ENCODE measurements around the gene LRIG1. TPM values are rescaled to one million over a fixed set of nuclear protein-coding genes. Genes with fewer than 3 reads are reported as not detected.

The LRIG1 gene
- total RNA-seq, 3 donors from 2014 or later = 42.0 to 63.0 (median 43.9) TPM

DNA sequence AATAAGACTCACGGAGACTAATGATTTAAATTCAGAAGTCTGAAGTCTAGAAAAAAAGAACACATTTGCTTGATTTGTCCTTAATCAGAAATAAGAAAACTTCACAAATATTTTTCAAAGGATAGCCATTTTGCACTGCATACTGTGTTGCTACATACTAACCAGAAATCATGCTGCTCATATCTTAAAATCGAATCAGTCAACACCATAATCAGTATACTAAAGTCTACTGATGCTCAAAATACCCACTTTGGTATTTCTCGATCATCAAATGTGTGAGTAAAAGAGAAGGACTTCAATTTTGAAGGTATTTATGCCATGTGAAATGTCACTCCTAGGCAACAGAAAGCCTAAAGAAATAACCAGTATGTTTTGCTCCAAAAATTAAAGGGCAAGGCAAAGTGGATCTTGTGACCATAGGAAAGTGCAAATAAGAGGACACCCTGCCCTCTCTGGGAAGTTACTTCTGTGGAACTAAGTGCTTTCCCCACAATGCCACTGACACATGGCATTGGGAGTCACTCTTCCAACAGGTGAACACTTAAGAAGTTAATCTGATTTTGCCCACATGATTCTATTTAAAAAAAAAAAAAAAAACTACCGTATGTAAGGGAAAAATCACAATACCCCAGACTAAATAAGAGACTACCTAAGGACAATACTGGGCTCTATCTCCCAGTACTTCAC, 2.7 kb downstream of the LRIG1 start:
- peaks cover 5% of the 10 kb centered on the region for H3K36me3 Mint-ChIP-seq (ENCODE audit: insufficient read depth)
- no peaks in the 10 kb centered on the region for H3K9me3 Mint-ChIP-seq
- DNase-seq = no peak
- H3K27me3 Mint-ChIP-seq (ENCODE audit: low read depth) = no peaks in the 10 kb centered on the region
- H3K4me3 Mint-ChIP-seq = peak overlapping the region; percentile 94
- H3K4me1 Mint-ChIP-seq (ENCODE audit: low read depth) = peaks cover 80% of the 10 kb centered on the region
- ATAC-seq = no peak

GRCh38 chr3:66497288-66497984, 3.4 kb downstream of the LRIG1 start:
- ATAC-seq (no peak), DNase-seq (no peak)
- Mint-ChIP-seq H3K4me3 (peak overlapping the region; percentile 94), H3K4me1 (ENCODE audit: low read depth) (peaks cover 81% of the 10 kb centered on the region), H3K27me3 (ENCODE audit: low read depth) (no peaks in the 10 kb centered on the region), H3K36me3 (ENCODE audit: insufficient read depth) (peaks cover 5% of the 10 kb centered on the region), H3K9me3 (no peaks in the 10 kb centered on the region)

DNA sequence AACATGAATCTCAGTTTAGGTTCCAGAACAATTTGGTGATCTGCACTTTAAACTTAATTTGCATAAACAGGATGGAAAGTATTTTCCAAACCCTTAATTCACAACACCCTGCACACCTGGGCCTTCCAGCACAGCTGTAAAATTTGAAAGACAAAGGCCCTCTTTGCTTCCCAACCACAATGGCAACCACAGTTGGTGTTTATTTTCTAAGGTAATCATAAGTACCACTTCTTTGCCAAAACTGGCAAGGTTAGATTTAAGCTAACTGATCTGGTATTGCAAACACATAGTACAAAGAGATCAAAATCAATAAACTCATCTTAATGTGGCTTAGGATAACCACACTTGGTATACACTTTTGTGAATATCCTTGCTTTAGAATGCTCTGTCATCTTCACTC, 4.1 kb downstream of the LRIG1 start:
- Mint-ChIP-seq H3K27me3 (ENCODE audit: low read depth) (no peaks in the 10 kb centered on the region), H3K9me3 (no peaks in the 10 kb centered on the region), H3K4me3 (peak overlapping the region; percentile 94), H3K4me1 (ENCODE audit: low read depth) (peaks cover 83% of the 10 kb centered on the region), H3K36me3 (ENCODE audit: insufficient read depth) (peaks cover 5% of the 10 kb centered on the region)
- ATAC-seq = no peak
- DNase-seq = no peak

DNA sequence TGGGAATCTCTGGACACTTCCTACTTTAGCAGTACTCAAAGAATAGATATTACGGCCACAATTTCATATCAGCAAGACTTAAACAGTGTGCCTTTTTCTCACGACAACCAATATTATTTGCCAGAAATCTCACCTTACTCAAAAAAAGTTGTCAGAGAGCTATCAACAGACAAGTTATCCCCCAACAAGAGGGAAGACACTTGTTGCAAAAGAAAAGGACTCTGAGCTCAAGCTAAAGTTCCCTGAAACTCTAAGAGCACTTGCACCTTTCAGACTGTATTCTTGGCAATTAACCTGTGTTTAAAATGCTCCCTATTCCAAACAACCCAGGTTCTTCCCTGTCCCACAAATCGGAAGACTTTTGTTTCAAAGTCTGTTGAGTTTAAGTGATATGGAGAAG, 4.5 kb downstream of the LRIG1 start:
- peak overlapping the region; percentile 94 for H3K4me3 Mint-ChIP-seq
- H3K4me1 Mint-ChIP-seq (ENCODE audit: low read depth) = peaks cover 82% of the 10 kb centered on the region
- no peaks in the 10 kb centered on the region for H3K9me3 Mint-ChIP-seq
- no peaks in the 10 kb centered on the region for H3K27me3 Mint-ChIP-seq (ENCODE audit: low read depth)
- ATAC-seq (no peak), DNase-seq (no peak)
- H3K36me3 Mint-ChIP-seq (ENCODE audit: insufficient read depth) = peaks cover 5% of the 10 kb centered on the region

DNA sequence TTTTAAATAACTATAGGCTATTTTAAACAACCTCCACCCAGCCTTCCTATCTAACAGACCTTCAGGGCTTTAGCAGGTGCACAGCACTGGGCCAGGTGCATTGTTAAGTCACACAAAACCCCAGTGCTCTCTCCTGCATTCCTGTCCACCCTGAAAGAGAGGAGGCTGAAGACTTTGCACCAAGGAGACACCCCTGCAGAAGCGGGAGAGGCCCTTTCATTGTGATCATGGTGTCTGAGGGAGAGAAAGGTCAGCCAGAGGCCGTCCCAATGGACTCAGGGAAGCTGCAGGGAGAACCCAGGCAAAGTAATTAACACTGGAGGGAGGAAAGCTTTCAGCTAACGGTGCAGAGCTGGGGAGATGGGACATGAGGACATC, 5.2 kb downstream of the LRIG1 start:
- Mint-ChIP-seq H3K27me3 (ENCODE audit: low read depth) (no peaks in the 10 kb centered on the region), H3K36me3 (ENCODE audit: insufficient read depth) (peaks cover 7% of the 10 kb centered on the region), H3K9me3 (no peaks in the 10 kb centered on the region), H3K4me3 (peak overlapping the region; percentile 27), H3K4me1 (ENCODE audit: low read depth) (peaks cover 86% of the 10 kb centered on the region)
- no peak for ATAC-seq
- DNase-seq = no peak

- Mint-ChIP-seq H3K4me3 (peak overlapping the region; percentile 27), H3K36me3 (ENCODE audit: insufficient read depth) (peaks cover 7% of the 10 kb centered on the region), H3K27me3 (ENCODE audit: low read depth) (no peaks in the 10 kb centered on the region), H3K9me3 (no peaks in the 10 kb centered on the region), H3K4me1 (ENCODE audit: low read depth) (peaks cover 91% of the 10 kb centered on the region)
- DNase-seq (no peak), ATAC-seq (peak in 1 of 2 donors; percentile 38)
Measured at GRCh38 chr3:66494959-66495667, 5.7 kb downstream of the LRIG1 start.

DNA sequence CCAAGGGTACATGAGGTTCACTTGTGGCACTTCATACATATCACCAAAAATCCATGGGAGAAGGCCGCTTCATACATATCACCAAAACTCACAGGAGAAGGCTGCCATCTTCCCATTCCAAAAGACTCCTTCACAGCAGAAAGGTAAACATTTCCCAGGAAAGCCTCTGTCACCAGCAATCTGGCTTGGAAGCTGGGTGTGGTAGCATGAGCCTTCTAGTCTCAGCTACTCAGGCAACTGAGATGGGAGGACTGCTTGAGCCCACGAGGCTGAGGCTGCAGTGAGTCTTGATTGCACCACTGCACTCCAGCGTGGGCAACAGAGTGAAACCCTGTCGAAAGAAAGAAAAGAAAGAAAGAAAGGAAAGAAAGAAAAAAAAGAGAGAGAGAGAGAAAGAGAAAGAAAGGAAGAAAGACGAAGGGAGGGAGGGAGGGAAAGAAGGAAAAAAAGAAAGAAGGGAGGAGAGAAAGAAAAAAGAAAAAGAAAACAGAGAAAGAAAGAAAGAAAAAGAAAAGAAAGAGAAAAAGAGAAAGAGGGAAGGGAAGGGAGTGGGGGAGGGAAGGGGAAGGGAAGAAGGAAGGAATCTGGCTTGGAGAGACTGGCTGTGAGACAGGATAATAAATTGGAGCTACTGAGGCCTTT, 7.2 kb downstream of the LRIG1 start:
- Mint-ChIP-seq H3K27me3 (ENCODE audit: low read depth) (no peaks in the 10 kb centered on the region), H3K36me3 (ENCODE audit: insufficient read depth) (peaks cover 7% of the 10 kb centered on the region), H3K4me3 (no peak overlapping the region), H3K4me1 (ENCODE audit: low read depth) (peaks cover 94% of the 10 kb centered on the region), H3K9me3 (no peaks in the 10 kb centered on the region)
- ATAC-seq (no peak), DNase-seq (no peak)

- H3K4me1 Mint-ChIP-seq (ENCODE audit: low read depth) = peaks cover 90% of the 10 kb centered on the region
- peak overlapping the region; percentile 11 for H3K4me3 Mint-ChIP-seq
- peaks cover 7% of the 10 kb centered on the region for H3K36me3 Mint-ChIP-seq (ENCODE audit: insufficient read depth)
- ATAC-seq = no peak
- DNase-seq = no peak
- no peaks in the 10 kb centered on the region for H3K9me3 Mint-ChIP-seq
- no peaks in the 10 kb centered on the region for H3K27me3 Mint-ChIP-seq (ENCODE audit: low read depth)
Measured at GRCh38 chr3:66492672-66493071, 8.2 kb downstream of the LRIG1 start.

- H3K9me3 Mint-ChIP-seq = no peaks in the 10 kb centered on the region
- H3K4me1 Mint-ChIP-seq (ENCODE audit: low read depth) = peaks cover 92% of the 10 kb centered on the region
- no peak for DNase-seq
- peak overlapping the region; percentile 11 for H3K4me3 Mint-ChIP-seq
- no peak for ATAC-seq
- H3K27me3 Mint-ChIP-seq (ENCODE audit: low read depth) = no peaks in the 10 kb centered on the region
- peaks cover 7% of the 10 kb centered on the region for H3K36me3 Mint-ChIP-seq (ENCODE audit: insufficient read depth)
Measured at GRCh38 chr3:66492071-66492470, 8.8 kb downstream of the LRIG1 start.

DNA sequence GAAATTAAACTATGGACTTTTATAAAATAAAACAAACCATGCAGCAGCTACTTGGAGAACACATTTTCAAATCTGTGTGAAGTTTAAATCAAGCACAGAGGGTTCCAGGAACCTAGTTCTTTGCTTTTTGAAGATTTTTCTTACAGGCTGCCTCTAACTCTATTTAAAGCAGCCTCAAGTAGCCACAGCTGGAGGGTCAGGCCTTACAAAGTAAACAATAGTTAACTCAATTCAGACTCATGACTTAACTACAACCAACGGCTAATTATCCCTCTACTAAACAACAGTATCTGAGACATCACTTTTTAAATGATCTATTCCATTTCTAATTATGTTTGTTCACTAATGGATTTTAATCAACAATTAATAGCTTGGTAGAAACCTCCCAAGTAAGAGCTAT, 9.8 kb downstream of the LRIG1 start:
- H3K9me3 Mint-ChIP-seq = no peaks in the 10 kb centered on the region
- DNase-seq = no peak
- no peak for ATAC-seq
- peaks cover 4% of the 10 kb centered on the region for H3K36me3 Mint-ChIP-seq (ENCODE audit: insufficient read depth)
- no peaks in the 10 kb centered on the region for H3K27me3 Mint-ChIP-seq (ENCODE audit: low read depth)
- H3K4me1 Mint-ChIP-seq (ENCODE audit: low read depth) = peaks cover 90% of the 10 kb centered on the region
- peak overlapping the region; percentile 11 for H3K4me3 Mint-ChIP-seq

DNA sequence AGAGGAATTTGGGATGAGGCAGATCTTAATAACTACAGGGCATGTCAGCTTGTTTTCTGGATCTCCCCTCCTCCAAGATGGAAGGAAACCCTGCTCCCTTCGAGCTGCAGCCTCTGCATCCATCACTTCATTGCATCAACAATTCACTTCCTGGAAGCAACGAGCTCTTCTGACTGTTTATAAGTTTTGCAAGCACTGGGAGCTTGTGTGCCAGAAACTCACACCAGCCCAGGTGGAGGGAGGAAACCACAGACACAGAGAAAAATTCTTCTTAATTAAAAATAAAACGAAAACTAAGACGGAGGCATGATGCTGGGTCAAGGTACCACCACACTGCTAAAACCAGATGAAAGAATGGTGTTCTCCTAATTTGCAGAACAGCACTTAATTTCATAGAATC, 10.6 kb downstream of the LRIG1 start:
- Mint-ChIP-seq H3K9me3 (no peaks in the 10 kb centered on the region), H3K27me3 (ENCODE audit: low read depth) (no peaks in the 10 kb centered on the region), H3K4me1 (ENCODE audit: low read depth) (peaks cover 90% of the 10 kb centered on the region), H3K4me3 (peak overlapping the region; percentile 65), H3K36me3 (ENCODE audit: insufficient read depth) (peaks cover 4% of the 10 kb centered on the region)
- DNase-seq = peak; percentile 10
- peak; percentile 12 to 23 for ATAC-seq

- DNase-seq (no peak), ATAC-seq (peak; percentile 71 to 72)
- Mint-ChIP-seq H3K4me3 (peak overlapping the region; percentile 16), H3K4me1 (ENCODE audit: low read depth) (peaks cover 88% of the 10 kb centered on the region), H3K9me3 (no peaks in the 10 kb centered on the region), H3K36me3 (ENCODE audit: insufficient read depth) (peaks cover 4% of the 10 kb centered on the region), H3K27me3 (ENCODE audit: low read depth) (no peaks in the 10 kb centered on the region)
Measured at GRCh38 chr3:66489581-66489980, 11.2 kb downstream of the LRIG1 start.

- no peak overlapping the region for H3K4me3 Mint-ChIP-seq
- peaks cover 89% of the 10 kb centered on the region for H3K4me1 Mint-ChIP-seq (ENCODE audit: low read depth)
- H3K36me3 Mint-ChIP-seq (ENCODE audit: insufficient read depth) = peaks cover 4% of the 10 kb centered on the region
- H3K27me3 Mint-ChIP-seq (ENCODE audit: low read depth) = no peaks in the 10 kb centered on the region
- ATAC-seq (peak in 1 of 2 donors; percentile 12), DNase-seq (no peak)
- H3K9me3 Mint-ChIP-seq = no peaks in the 10 kb centered on the region
Measured at GRCh38 chr3:66489115-66489514, 11.7 kb downstream of the LRIG1 start.

DNA sequence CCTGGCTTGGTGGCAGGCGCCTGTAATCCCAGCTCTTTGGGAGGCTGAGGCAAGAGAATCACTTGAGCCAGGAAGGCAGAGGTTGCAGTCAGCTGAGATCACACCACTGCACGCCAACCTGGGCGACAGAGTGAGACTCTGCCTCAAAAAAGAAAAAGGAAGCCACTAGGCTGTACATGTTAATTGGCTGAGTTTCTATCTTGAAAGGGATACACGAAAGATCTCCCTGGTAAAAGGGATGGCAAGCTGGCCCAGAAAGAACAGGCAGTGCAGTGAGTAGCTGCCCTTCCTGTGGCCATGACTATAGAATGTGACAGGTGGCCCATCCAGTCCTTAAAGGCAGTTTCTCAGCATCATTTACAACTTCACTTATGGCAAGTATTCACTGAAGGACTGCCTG, 12.3 kb downstream of the LRIG1 start:
- no peak for DNase-seq
- Mint-ChIP-seq H3K36me3 (ENCODE audit: insufficient read depth) (peaks cover 4% of the 10 kb centered on the region), H3K27me3 (ENCODE audit: low read depth) (no peaks in the 10 kb centered on the region), H3K4me1 (ENCODE audit: low read depth) (peaks cover 90% of the 10 kb centered on the region), H3K4me3 (no peak overlapping the region), H3K9me3 (no peaks in the 10 kb centered on the region)
- ATAC-seq = peak in 1 of 2 donors; percentile 23
